HuH-7.5 (cell line): ENCODE data around the gene ANTKMT.
A peak's percentile ranks its signal among the peaks of the same experiment; 100 is the strongest.

Source experiments
- DNase-seq: peaks from one replicate; pipeline ENCODE4 v3.0.0; 2011; ENCODE audit warnings: low spot score

Gene ANTKMT

DNA sequence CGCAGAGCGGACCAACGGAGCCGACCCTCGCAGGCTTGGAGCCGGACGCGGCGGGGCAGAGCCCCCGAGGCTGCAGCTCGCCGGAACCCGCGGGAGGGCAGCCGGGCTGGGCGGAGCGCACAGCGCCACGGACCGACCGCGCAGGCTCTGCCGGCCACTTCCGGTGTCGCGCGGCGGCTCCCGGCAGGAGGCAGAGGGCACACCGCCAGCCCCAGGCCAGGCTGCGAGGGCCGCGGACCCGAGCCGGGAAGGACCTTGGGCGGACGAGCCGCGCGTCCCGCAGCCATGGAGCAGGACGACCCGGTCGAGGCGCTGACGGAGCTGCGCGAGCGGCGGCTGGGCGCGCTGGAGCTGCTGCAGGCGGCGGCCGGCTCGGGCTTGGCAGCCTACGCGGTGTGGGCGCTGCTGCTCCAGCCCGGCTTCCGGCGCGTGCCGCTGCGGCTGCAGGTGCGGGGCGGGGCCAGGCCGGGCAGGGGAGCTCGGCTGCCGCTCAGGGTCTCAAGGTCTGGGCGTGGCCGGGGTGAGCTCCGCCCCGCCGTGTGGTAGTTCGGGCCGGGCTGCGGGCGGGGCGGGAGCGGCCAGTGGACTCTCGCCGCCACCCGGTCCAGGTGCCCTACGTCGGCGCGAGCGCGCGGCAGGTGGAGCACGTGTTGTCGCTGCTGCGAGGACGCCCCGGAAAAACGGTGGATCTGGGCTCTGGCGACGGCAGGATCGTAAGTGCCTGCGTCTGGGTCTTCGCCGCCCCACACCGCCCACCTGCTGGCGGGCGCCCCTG, at the start of gene ANTKMT:
ANTKMT (plus strand) TSS at position 157 of the 775 bp plus-strand sequence; CDS start at position 286, 129 bp downstream.
- peak; percentile 97 for DNase-seq

- no peak for DNase-seq
Measured at GRCh38 chr16:671353-672131, 49.4 kb upstream of the ANTKMT start.

DNA sequence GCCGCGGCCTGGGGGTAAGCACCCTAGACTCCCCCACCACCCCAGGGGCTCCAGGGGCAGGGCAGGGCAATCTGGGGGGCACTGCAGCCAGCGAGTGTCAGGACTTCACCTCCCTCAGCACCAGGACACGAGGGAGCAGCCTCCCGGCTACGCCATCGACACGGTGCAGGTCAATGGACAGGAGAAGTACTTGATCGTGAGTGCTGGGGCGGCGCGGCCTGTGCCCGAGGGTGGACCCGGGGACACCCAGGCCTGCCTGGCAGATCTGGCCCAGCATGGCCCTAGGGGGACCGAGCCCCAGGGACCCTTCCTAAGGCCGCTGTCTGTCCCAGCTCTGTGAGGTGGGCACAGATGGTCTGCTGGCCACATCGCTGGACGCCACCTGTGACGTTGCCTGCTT, 48.6 kb upstream of the ANTKMT start:
- no peak for DNase-seq

GRCh38 chr16:672851-673250, 48.1 kb upstream of the ANTKMT start:
- DNase-seq: no peak

GRCh38 chr16:673399-673991, 47.5 kb upstream of the ANTKMT start:
- DNase-seq: no peak

DNA sequence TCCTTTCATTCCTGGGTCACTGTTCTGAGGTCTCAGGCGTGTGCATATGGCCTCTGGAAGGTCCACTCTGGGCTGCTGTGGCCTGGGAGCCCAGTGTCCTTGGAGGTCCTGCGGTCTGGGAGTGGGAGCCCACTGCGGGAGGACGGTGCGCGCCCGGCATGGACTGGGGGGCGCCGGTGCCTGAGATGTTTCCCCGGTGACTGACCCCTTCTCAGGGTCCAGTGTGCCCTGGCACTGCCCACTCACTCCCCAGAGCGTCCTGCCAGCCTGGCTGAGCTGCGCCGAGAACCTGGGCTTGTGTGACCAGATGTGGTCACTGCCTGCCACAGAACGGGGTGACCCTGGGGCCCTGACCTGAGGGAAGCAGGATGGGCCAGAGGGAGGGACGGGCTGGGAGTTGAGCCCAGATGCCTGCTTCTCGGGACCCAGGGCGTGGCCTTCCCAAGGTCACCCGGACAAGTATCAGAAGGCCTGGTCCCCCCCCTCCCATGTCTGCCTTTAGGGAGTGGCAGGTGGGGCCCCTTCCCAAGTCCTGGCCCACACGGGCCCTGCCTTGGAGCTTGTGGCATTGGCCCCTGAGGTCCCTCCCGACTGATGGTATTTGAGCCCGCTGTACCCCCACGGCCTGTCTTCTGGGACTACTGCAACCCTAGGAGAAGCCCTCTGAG, 46.6 kb upstream of the ANTKMT start:
- no peak for DNase-seq

GRCh38 chr16:674968-675883, 45.7 kb upstream of the ANTKMT start, which contains the start of gene RHBDL1:
Gene RHBDL1 (plus strand): TSS chr16:675671. CDS start chr16:675791, 120 bp downstream.
- peak; percentile 48 for DNase-seq

- peak; percentile 59 for DNase-seq
Measured at GRCh38 chr16:675884-676564, 44.9 kb upstream of the ANTKMT start.

DNA sequence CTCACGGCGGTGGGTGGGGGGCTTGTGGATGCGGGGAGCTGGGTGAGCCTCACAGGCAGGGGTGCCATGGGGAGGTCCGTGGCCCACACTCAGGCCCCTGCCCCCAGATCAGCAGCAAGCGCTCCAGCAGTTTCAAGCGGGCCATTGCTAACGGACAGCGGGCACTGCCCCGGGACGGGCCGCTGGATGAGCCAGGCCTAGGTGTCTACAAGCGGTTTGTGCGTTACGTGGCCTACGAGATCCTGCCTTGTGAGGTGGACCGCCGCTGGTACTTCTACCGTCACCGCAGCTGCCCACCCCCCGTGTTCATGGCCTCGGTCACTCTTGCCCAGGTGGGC, 44.4 kb upstream of the ANTKMT start:
- DNase-seq: no peak

DNA sequence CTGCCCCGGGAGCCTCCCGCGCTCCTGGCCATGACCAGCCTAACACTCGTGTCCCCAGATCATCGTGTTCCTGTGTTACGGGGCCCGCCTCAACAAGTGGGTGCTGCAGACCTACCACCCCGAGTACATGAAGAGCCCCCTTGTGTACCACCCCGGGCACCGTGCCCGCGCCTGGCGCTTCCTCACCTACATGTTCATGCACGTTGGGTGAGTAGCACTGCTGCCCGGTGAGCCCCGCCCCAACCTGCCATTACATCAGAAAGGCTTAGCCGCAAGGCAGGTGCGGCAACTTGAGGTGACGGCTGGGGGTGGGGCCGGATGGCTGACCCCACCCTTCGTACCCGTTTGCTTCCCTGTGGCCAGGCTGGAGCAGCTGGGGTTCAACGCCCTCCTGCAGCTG, 44.0 kb upstream of the ANTKMT start:
- no peak for DNase-seq

GRCh38 chr16:677316-678190, 43.4 kb upstream of the ANTKMT start:
- no peak for DNase-seq

DNA sequence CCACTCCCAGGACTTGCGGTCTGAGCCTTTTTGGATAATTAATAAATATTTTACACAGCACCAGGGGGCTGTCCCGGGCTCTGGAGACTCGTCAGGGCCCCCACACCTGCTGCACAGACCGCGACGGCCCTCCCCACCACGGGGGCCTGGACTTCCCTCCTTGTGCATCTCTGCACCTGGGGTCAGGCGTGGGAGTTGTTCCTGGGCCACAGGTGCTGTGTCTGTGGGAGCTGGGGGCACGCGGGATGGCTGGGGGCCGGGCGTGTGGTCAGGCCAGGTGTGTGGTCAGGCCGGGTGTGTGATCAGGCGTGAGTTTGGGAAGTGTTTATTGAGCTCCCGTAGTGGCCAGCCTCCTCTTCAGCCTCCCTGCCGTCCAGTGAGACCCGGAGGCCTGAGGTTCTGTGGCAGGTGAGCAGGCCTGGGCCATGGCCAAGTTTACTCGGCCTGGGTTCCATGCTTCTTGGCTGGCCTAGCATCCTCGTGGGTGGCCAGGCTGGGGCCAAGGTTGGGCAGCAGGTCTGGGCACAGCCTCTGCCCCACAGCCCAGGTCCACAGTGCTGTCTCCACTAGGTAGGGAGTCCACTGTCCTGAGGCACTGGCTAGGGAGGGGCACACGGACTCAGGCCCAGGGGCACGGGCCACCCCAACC, 42.6 kb upstream of the ANTKMT start:
- no peak for DNase-seq

DNA sequence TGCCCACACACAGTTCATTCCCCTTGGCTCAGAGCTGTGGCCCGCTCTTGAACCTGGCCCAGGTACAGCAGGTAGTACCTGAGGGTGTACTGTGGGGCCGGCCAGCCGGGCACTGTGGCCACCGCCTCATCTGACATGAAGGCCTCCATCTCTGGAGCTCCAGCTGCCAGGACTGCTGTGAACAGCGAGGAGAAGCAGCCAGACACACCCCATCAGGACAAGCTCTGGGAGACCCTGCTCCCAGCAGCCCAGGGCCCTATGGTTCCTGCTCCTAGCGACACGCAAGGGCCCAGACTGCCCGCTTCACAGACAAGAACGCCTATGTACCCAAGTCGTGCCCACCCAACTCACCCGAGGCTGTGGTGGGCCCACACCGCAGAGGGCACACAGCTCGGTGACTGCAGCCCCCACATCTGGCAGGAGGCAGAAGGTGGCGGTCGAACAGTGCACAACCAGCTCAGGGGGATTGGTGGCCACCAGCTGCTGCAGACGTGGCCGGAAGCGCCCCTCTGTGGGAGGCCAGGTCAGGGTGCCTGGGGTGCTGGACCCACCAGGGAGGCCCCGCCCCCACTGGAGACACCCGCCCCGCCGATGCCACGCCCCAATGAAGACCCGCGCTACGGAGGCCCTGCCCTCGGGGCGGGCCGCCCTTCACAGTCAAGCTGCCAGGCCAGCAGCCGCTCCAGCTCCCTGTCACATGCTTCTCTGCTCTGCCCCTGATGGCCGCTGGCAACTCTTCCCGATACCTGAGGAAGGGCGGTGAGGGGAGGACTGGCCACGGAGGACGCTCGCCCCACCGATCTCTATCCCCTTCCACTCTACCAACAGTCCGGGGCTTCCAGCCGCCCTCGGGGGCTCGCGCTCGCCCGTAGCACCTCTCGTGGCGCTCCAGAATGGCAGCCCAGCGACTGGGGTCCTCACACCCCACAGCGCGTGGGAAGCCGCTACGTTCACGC, 41.8 kb upstream of the ANTKMT start:
- DNase-seq: peak; percentile 48

- DNase-seq: peak; percentile 81
Measured at GRCh38 chr16:679814-680624, 40.9 kb upstream of the ANTKMT start, which contains the start of gene STUB1. Gene STUB1 (plus strand): TSS chr16:680410. CDS start chr16:680526, 116 bp downstream.

DNA sequence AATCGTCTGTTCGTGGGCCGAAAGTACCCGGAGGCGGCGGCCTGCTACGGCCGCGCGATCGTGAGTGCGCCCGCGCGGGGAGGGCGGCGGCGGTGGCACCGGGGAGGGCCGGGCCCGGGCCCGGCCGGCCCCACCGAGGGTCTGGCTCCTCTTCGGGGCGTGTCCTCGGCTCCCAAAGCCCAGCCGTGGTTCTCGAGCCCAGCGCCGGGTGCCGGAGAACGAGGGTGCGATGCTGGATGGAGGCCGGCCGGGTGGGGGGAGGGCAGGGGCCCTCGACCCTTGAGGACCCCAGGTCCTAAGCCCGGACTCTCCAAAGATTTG, 40.4 kb upstream of the ANTKMT start:
- no peak for DNase-seq

- no peak for DNase-seq
Measured at GRCh38 chr16:680967-681745, 39.8 kb upstream of the ANTKMT start.
